Neural cell (in vitro differentiated cells): ENCODE results near the gene DLG2. TPM values are rescaled to one million over a fixed set of nuclear protein-coding genes. Genes with fewer than 3 reads are reported as not detected.
A peak's percentile ranks its signal among the peaks of the same experiment; 100 is the strongest.

Experiments used
- H2AFZ ChIP-seq: fragments of 200-600, 300-800 bp; sonication (generic), shearing (Covaris generic); 2 replicates; pipeline ENCODE4 v1.6.0; 2014; ENCODE audit warnings: low read depth, mild to moderate bottlenecking, antibody characterized with exemption, low read length, moderate library complexity
- H3F3A ChIP-seq: fragments of 200-600 bp; shearing (Covaris generic); 2 replicates; pipeline ENCODE4 v1.6.1; 2016; ENCODE audit warnings: mild to moderate bottlenecking, moderate library complexity, mixed read lengths, antibody characterized with exemption, low read length; ENCODE audit not compliant: insufficient read depth, poor library complexity, severe bottlenecking
- H3K27ac ChIP-seq: fragments of 200-600, 300-800 bp; sonication (generic), shearing (Covaris generic); 2 replicates; pipeline ENCODE4 v1.5.1; 2014; ENCODE audit warnings: mild to moderate bottlenecking, low read length, moderate library complexity
- H3K27me3 ChIP-seq: fragments of 300-800, 200-600 bp; sonication (generic), shearing (Covaris generic); 2 replicates; pipeline ENCODE4 v1.6.0; 2014; ENCODE audit warnings: mild to moderate bottlenecking, low read depth, low read length, moderate library complexity; ENCODE audit not compliant: insufficient read depth
- H3K36me3 ChIP-seq: fragments of 300-800, 200-600 bp; sonication (generic), shearing (Covaris generic); 2 replicates; pipeline ENCODE4 v1.5.1; 2014; ENCODE audit warnings: mild to moderate bottlenecking, antibody characterized with exemption, low read length, moderate library complexity; ENCODE audit not compliant: insufficient read depth
- H3K4me2 ChIP-seq: fragments of 300-800, 200-600 bp; sonication (generic), shearing (Covaris generic); 2 replicates; pipeline ENCODE4 v1.6.0; 2014; ENCODE audit warnings: mild to moderate bottlenecking, low read length
- H3K4me3 ChIP-seq: fragments of 300-800, 200-600 bp; sonication (generic), shearing (Covaris generic); 2 replicates; pipeline ENCODE4 v1.5.1; 2014; ENCODE audit warnings: mild to moderate bottlenecking, low read length, moderate library complexity
- H3K79me2 ChIP-seq: fragments of 200-600 bp; shearing (Covaris generic); replicated peaks from 2 replicates; pipeline ENCODE4 v1.6.0; 2014; ENCODE audit warnings: mild to moderate bottlenecking, low read length, moderate library complexity; ENCODE audit not compliant: insufficient read depth
- H3K9ac ChIP-seq: fragments of 300-800, 200-600 bp; sonication (generic), shearing (Covaris generic); 2 replicates; pipeline ENCODE4 v1.6.1; 2016; ENCODE audit warnings: mild to moderate bottlenecking, low read length, mixed read lengths
- H3K9me2 ChIP-seq: fragments of 200-600 bp; shearing (Covaris generic); 2 replicates; pipeline ENCODE4 v1.6.1; 2016; ENCODE audit warnings: mild to moderate bottlenecking, low read length, mixed read lengths; ENCODE audit not compliant: insufficient read depth
- H3K9me3 ChIP-seq: fragments of 200-600, 300-800 bp; sonication (generic), shearing (Covaris generic); 2 replicates; pipeline ENCODE4 v1.6.1; 2016; ENCODE audit warnings: mild to moderate bottlenecking, mixed run types, low read length, moderate library complexity, mixed read lengths
- H4K20me1 ChIP-seq: fragments of 200-600 bp; shearing (Covaris generic); 2 replicates; pipeline ENCODE4 v1.6.1; 2016; ENCODE audit warnings: mild to moderate bottlenecking, mixed run types; ENCODE audit not compliant: insufficient read depth
- CTCF ChIP-seq: fragments of 450-650 bp; IDR thresholded peaks from 2 replicates; pipeline ENCODE4 v1.5.1; 2014; ENCODE audit warnings: antibody characterized with exemption, mild to moderate bottlenecking, moderate library complexity; ENCODE audit not compliant: poor library complexity, severe bottlenecking
- EP300 ChIP-seq: fragments of 450-650 bp; conservative IDR thresholded peaks from 2 replicates; pipeline ENCODE4 v1.6.1; 2014; ENCODE audit warnings: antibody characterized with exemption, mild to moderate bottlenecking, moderate library complexity; ENCODE audit not compliant: poor library complexity, severe bottlenecking
- EZH2 ChIP-seq: fragments of 200-600, 300-800 bp; shearing (Covaris generic), sonication (generic); IDR thresholded peaks from 2 replicates; pipeline ENCODE4 v1.6.1; 2014; ENCODE audit warnings: antibody characterized with exemption, low read length, borderline replicate concordance, mild to moderate bottlenecking; ENCODE audit not compliant: insufficient read depth, poor library complexity, severe bottlenecking
- POLR2AphosphoS5 ChIP-seq: IDR thresholded peaks from 2 replicates; pipeline ENCODE4 v1.6.1; 2012
- REST ChIP-seq: IDR thresholded peaks from 2 replicates; pipeline ENCODE4 v1.6.1; 2012; ENCODE audit warnings: borderline replicate concordance
- SMC3 ChIP-seq: fragments of 450-650 bp; conservative IDR thresholded peaks from 2 replicates; pipeline ENCODE4 v1.6.1; 2014; ENCODE audit warnings: antibody characterized with exemption, mild to moderate bottlenecking, moderate library complexity; ENCODE audit not compliant: poor library complexity
- TAF1 ChIP-seq: IDR thresholded peaks from 2 replicates; pipeline ENCODE4 v1.6.1; 2012; ENCODE audit warnings: low read depth
- polyA plus RNA-seq: library from polyadenylated mRNA; depleted of rRNA; stranded (reverse); fragments of >200 nt; gene quantifications from 2 replicates; pipeline ENCODE4 v1.2.3, GENCODE V29; 2014

DLG2 gene
- polyA plus RNA-seq, 1 donor from 2014 or later = 179 TPM

- Histone ChIP-seq H3K27ac (no peak overlapping the region), H3K9me3 (no peaks in the 10 kb centered on the region), H3K27me3 (no peaks in the 10 kb centered on the region), H3K4me2 (no peak overlapping the region), H3K9ac (no peak overlapping the region), H3K4me3 (no peak overlapping the region), H3F3A (no peaks in the 10 kb centered on the region), H3K36me3 (no peaks in the 10 kb centered on the region), H2AFZ (no peak overlapping the region), H3K79me2 (no peaks in the 10 kb centered on the region), H3K9me2 (no peaks in the 10 kb centered on the region), H4K20me1 (no peaks in the 10 kb centered on the region)
- no peak for TF ChIP-seq CTCF
- TF ChIP-seq TAF1 = no peak
- TF ChIP-seq SMC3 = no peak
Observed at GRCh38 chr11:83722392-83723119, 1904.6 kb downstream of the DLG2 start.

- Histone ChIP-seq H3K79me2 (no peaks in the 10 kb centered on the region), H4K20me1 (no peaks in the 10 kb centered on the region), H3K9ac (no peak overlapping the region), H3K36me3 (no peaks in the 10 kb centered on the region), H3K9me3 (no peaks in the 10 kb centered on the region), H3F3A (no peaks in the 10 kb centered on the region), H3K4me2 (no peak overlapping the region), H3K27me3 (no peaks in the 10 kb centered on the region), H2AFZ (no peak overlapping the region), H3K27ac (no peak overlapping the region), H3K9me2 (no peaks in the 10 kb centered on the region), H3K4me3 (no peak overlapping the region)
- TF ChIP-seq REST (no peak), POLR2AphosphoS5 (peak; percentile 19), EP300 (peak; percentile 29)
Observed at GRCh38 chr11:83721263-83721662, 1905.9 kb downstream of the DLG2 start.

GRCh38 chr11:83720675-83721074, 1906.5 kb downstream of the DLG2 start:
- Histone ChIP-seq H4K20me1 (no peaks in the 10 kb centered on the region), H3K27me3 (no peaks in the 10 kb centered on the region), H3K79me2 (no peaks in the 10 kb centered on the region), H3K4me3 (no peak overlapping the region), H3K9me3 (no peaks in the 10 kb centered on the region), H3K4me2 (no peak overlapping the region), H3K36me3 (no peaks in the 10 kb centered on the region), H3K27ac (no peak overlapping the region), H3K9me2 (no peaks in the 10 kb centered on the region), H2AFZ (no peak overlapping the region), H3K9ac (no peak overlapping the region), H3F3A (no peaks in the 10 kb centered on the region)
- TF ChIP-seq EZH2 (no peak), EP300 (no peak), POLR2AphosphoS5 (no peak), SMC3 (no peak)
